GM21723 (cell line): ENCODE results near the gene ZNF648.
"Not testable (repeated sequence)": the region's sequence is repeated elsewhere in the genome, so short reads cannot be mapped to it uniquely, and the experiment has no call there.

ENCODE experiments used
- ATAC-seq: cut with Tn5 transposase; IDR thresholded peaks from one replicate; pipeline ENCODE4 v1.9.1; 2021; ENCODE audit warnings: mild to moderate bottlenecking, moderate library complexity; ENCODE audit not compliant: unreplicated experiment

ZNF648 gene

DNA sequence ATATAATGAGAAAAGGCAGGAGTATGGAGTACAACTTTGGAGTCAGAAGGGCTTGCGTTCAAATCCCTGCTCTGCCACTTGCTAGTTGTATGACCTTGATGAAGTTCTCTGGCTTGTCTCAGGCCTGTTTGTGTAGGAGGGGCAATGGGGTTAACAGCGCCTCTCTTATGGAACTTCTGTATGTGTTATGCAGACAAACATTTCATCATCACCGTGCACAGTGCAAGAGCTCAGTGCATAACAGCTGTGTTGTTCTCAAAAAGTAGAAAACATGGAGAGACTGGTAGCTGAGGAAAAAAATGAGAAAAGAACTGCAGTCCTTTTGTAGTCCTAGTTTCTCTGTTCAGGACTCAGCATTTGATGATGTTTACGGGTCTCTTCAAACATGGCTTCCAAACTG, 10.4 kb upstream of the ZNF648 start:
- ATAC-seq, result no peak

DNA sequence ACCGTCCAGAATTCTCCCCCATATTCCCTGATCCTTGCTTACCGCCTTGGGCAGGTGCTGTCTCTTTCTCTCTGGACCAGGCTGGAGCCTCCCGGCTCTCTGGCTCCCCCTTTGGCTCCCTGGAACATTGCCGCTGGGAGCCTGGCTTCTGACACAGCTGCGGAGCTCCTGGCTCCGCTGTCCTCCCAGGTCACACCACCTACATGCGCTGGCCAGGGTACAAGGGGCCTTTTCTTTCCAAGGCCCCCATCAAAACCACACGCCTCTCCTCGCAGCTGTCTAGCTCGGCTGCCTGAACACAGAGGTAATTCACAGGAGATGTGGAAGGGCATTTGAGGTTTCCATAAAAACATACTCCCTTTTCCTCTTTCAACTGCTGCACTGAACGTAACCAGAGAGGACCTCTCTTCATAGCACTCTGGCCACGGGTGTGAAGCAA, 7.5 kb upstream of the ZNF648 start:
- no peak for ATAC-seq

- no peak for ATAC-seq
These were observed 5.4 kb upstream of the ZNF648 start for GRCh38 chr1:182066934-182067333.

DNA sequence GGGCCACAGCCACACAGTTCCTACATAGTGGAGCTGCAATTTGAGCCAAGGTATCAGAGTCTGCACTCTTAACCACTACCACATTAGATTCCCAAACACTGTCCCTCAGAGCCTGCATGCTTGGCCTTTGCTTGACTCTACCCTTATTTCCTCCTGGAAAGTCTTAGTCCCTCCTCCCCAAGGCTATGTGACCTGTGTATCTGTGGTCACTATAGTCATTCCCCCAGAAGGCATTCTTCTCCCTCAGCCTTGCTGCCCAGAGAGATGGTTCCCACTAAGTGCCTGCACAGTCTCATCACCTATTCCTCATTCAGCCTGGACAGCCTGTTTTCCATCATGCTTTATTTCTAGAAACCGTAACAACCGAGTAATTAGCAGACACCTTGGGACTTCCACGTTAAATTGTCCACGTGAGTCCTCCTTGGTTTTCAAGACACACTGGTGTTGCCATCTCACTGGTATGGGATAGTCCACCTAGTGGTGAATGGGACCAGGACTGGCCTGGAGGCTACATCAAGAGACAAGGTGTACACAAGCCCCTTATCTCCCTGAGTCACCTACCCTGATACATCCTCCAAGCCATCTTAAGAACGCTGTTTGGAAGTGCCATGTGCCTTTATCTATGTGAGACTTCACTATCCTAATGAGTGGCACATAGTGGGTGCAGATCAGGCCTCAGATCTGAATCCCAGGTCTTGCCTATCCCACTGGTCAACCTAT, 3.8 kb upstream of the ZNF648 start:
- ATAC-seq, result no peak

DNA sequence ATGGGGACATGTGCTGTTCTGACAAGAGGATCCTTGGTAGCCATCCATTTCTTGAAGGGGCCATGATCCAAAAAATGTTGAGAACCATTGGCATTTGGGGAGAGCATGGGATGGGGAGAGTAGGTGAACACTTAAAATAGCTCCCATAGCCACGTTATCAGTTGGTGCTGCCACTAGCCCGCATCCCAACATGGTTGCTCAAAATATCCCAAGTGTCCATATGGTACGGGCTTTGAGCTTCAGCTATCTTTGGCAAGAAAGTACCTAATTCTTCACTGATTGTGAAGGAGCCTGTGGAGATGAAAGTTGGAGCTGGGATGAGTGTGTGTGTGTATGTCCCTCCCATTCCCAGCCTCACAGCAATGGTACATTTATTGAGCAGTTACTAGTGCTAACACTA, 3.1 kb upstream of the ZNF648 start:
- ATAC-seq, result no peak

GRCh38 chr1:182062223-182062622, 711 bp upstream of the ZNF648 start:
- ATAC-seq, result no peak

- no peak for ATAC-seq
These were observed 635 bp downstream of the ZNF648 start for GRCh38 chr1:182060877-182061276.

GRCh38 chr1:182059936-182060335, 1.6 kb downstream of the ZNF648 start:
- no peak for ATAC-seq

- ATAC-seq, result no peak
These were observed 4.7 kb downstream of the ZNF648 start for GRCh38 chr1:182056601-182057366.

DNA sequence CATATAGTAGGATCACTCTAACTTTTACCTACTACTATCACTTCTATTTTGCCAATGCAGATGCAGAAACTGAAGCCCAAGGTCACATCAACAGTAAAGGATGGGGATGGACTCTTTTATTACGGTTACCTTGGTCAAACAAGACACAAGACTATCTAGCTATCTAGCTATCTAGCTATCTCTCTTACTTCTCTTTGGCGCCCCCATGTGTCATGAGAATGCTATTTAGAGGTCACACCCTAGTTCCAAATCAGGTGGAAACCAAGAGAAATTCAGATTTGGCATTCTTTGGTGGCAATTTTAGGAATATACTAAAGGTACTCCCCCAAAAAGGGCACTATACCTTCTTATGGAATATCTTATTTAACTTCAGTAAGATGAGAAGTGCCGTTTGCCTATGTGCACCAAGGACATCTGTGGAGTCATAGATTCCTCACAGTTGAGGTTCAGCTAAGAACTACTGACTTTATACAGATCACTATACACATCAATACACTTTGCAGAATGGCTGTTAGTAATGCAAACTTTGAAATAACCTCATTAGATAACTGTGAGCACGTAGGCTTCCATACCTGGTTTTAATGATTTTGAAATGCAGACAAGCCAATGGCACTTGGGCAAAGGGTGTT, 6.7 kb downstream of the ZNF648 start:
- ATAC-seq, result peak; percentile 55

DNA sequence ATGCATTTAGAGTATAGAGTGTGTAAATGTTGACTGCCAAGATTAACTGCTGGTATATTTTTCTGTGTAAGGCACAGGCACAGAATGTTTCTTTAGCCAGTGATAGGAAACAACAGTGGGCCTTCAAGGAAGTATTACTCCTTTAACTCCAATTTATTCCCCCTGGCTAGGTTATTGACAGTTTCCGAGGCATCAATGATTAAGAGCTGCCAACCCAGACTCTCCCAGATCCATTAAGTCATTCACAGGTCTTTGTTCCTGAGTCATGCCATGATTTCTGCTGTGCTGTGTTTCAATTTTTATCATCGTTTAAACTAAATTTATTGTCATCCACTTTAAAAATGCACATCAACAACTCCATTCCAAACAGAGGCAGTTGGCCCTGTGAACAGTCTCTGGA, 9.2 kb downstream of the ZNF648 start:
- ATAC-seq, result no peak

GRCh38 chr1:182051938-182052337, 9.6 kb downstream of the ZNF648 start:
- ATAC-seq, result no peak

- ATAC-seq, result no peak
These were observed 10.7 kb downstream of the ZNF648 start for GRCh38 chr1:182050481-182051448.

GRCh38 chr1:182048562-182048961, 12.9 kb downstream of the ZNF648 start:
- ATAC-seq, result no peak

DNA sequence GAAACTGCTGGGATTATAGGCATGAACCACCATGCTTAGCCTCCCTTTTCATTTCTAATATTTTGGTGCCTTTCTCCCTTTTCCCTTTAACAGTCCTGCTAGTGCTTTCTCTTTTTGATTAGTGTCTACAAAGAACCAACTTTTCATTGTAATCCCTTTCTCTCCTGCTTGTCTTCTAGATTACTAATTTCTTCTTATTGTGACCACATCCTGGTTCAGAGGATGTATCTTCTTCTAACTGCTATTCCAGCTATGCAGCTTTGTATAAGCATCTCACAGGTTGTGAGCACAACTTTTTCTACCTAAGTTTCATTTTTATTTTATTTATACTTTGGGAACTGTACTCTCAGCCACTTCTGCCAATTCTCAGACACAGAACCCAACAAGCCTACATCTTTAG, 14.7 kb downstream of the ZNF648 start:
- ATAC-seq, result no peak

DNA sequence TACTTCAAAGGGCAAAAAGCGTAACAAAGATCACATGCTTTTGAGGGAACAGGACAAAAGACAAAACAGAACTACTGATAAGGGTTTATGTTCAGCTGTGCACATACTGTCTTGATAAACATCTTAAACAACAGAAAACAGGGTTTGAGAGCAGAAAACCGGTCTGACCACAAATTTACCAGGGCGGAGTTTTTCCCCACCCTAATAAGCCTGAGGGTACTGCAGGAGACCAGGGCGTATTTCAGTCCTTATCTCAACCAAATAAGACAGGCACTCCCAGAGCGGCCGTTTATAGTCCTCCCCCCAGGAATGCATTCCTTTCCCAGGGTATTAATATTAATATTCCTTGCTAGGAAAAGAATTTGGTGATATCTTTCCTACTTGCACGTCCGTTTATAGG, 16.0 kb downstream of the ZNF648 start:
- not testable (repeated sequence) for ATAC-seq

DNA sequence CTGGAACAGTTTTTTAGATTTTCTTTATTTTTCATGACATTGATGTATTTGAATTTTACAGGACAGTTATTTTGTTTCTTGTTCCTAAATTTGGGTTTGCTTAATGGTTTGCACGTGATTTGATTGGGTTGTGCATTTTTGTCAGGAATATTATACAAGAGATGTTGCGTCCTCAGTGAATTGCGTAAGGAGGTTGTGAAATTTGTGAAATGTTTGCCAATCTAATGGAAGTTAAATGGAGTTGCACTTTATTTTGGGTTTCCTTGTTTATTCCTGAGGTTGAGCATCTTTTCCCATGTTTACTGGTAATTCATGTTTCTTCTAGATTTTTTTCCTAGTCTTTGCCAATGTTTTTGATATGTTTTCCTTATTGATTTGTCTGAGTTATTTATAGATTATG, 19.9 kb downstream of the ZNF648 start:
- ATAC-seq, result no peak

- ATAC-seq, result no peak
These were observed 23.3 kb downstream of the ZNF648 start for GRCh38 chr1:182038220-182038619.

DNA sequence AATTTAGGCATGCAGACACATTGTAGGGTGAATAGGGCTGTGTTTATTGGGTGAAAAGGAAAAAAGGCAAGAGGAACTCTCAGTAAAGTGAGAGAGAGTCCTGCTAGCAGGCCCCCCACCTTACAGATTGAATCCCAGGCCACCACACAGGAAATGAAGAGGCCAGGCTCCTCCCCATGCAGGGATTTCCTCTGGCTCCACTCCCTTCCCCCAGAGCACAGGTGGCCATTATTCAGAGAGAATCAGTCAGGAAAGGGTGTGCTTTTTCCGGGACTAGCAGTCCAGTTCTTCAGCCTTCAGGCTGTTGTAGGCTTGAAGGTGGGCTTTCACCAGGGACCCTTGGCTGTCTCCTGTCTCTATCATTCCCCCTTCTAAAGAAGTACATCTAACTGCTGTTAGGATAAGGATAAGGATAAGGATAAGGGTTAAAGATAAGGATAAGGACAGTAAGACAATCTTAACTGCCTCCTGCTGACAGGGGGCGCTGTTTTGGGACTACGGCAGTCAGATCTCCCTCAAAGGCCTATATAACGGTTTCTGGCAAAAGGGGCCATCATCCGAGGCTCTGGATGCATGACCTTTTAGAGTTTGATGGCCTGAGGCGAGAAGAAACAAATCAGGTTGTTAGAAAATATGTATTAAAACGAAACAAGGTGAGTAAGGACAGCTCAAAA, 26.3 kb downstream of the ZNF648 start:
- ATAC-seq, result no peak

DNA sequence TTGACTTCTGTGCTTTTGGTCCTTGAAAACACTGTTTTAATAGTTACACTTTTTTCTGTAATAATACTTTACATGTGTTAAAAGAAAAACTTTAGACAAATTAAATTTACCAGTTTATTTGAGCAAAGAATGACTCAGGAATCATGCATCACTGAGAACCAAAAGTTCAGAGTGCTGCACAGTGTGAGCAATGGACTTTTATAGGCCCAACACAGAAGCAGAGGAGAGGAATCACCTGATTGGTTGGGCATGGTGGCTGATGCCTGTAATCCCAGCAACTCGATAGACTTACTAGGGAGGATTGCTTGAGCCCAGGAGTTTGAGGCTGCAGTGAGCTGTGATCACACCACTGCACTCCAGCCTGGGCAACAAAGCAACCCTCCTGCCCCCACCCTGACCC, 29.3 kb downstream of the ZNF648 start:
- ATAC-seq, result no peak
